ENCODE results near the gene KIR3DL1.
"Not testable (repeated sequence)": the region's sequence is repeated elsewhere in the genome, so short reads cannot be mapped to it uniquely, and the experiment has no call there.

Gene KIR3DL1

GRCh38 chr19:54817670-54818536 lies 1.6 kb downstream of the KIR3DL1 start:
- no peak for DNase-seq

GRCh38 chr19:54824416-54824815 lies 8.1 kb downstream of the KIR3DL1 start:
- not testable (repeated sequence) for DNase-seq

- not testable (repeated sequence) for DNase-seq
These were observed 9.1 kb downstream of the KIR3DL1 start for GRCh38 chr19:54825326-54825725.

- not testable (repeated sequence) for DNase-seq
These were observed 11.8 kb downstream of the KIR3DL1 start for GRCh38 chr19:54828064-54828463.

GRCh38 chr19:54832496-54832895 lies 16.2 kb downstream of the KIR3DL1 start, which contains the start of gene KIR2DS4:
TSS of gene KIR2DS4 (plus strand) at chr19:54832676.
- DNase-seq: not testable (repeated sequence)

GRCh38 chr19:54835126-54835525 lies 18.9 kb downstream of the KIR3DL1 start:
- DNase-seq: not testable (repeated sequence)

GRCh38 chr19:54837522-54837921 lies 21.3 kb downstream of the KIR3DL1 start:
- not testable (repeated sequence) for DNase-seq

GRCh38 chr19:54843171-54843570 lies 26.9 kb downstream of the KIR3DL1 start:
- DNase-seq: not testable (repeated sequence)

GRCh38 chr19:54850061-54850640 lies 33.9 kb downstream of the KIR3DL1 start, which contains the start of gene KIR3DL2:
TSS of gene KIR3DL2 (plus strand) at chr19:54850443. CDS start at chr19:54850476, 33 bp downstream.
- not testable (repeated sequence) for DNase-seq

GRCh38 chr19:54850930-54851329 lies 34.7 kb downstream of the KIR3DL1 start:
- no peak for DNase-seq

GRCh38 chr19:54851353-54851752 lies 35.1 kb downstream of the KIR3DL1 start:
- no peak for DNase-seq

GRCh38 chr19:54855241-54855640 lies 39.0 kb downstream of the KIR3DL1 start:
- not testable (repeated sequence) for DNase-seq

- DNase-seq: not testable (repeated sequence)
These were observed 42.2 kb downstream of the KIR3DL1 start for GRCh38 chr19:54858476-54858875.

- not testable (repeated sequence) for DNase-seq
These were observed 43.2 kb downstream of the KIR3DL1 start for GRCh38 chr19:54859421-54859820.

GRCh38 chr19:54863459-54863858 lies 47.2 kb downstream of the KIR3DL1 start:
- DNase-seq: not testable (repeated sequence)

- DNase-seq: no peak
These were observed 55.4 kb downstream of the KIR3DL1 start for GRCh38 chr19:54871696-54872095.

GRCh38 chr19:54873990-54874389 lies 57.7 kb downstream of the KIR3DL1 start, which contains the start of gene FCAR:
TSS of gene FCAR (plus strand) at chr19:54874235. CDS start at chr19:54874290, 55 bp downstream.
- no peak for DNase-seq

GRCh38 chr19:54875506-54875905 lies 59.2 kb downstream of the KIR3DL1 start:
- DNase-seq: no peak

GRCh38 chr19:54877471-54877870 lies 61.2 kb downstream of the KIR3DL1 start:
- DNase-seq: no peak
